ENCODE data around the gene CROT.

The CROT gene

GRCh38 chr7:87432536-87432935 lies 87.1 kb downstream of the CROT start:
- Histone ChIP-seq H3K18ac (ENCODE audit: low read length) (no peak overlapping the region), H2AK5ac (ENCODE audit: low read length) (no peak overlapping the region), H3K9ac (ENCODE audit: low read length) (no peak overlapping the region), H2BK120ac (ENCODE audit: insufficient read depth, low read length, poor library complexity) (no peak overlapping the region), H3K79me1 (ENCODE audit: low read length) (no peaks in the 10 kb centered on the region), H3K4ac (ENCODE audit: low read depth, low read length) (no peak overlapping the region), H3K79me2 (ENCODE audit: control insufficient read depth, insufficient read depth, low read length, poor library complexity) (no peaks in the 10 kb centered on the region), H2AFZ (ENCODE audit: insufficient read depth, low read length, poor library complexity) (no peak overlapping the region), H3K4me2 (ENCODE audit: low read length) (no peak overlapping the region), H3K14ac (ENCODE audit: low read length) (no peak overlapping the region), H3K27me3 (ENCODE audit: insufficient read depth, low read length) (no peaks in the 10 kb centered on the region), H3K4me3 (ENCODE audit: low read depth, low read length) (no peak overlapping the region), H2BK5ac (ENCODE audit: low read depth, low read length, poor library complexity) (no peak overlapping the region), H3K23ac (ENCODE audit: low read length) (no peak overlapping the region), H4K8ac (ENCODE audit: low read depth, low read length) (no peak overlapping the region), H4K91ac (ENCODE audit: low read depth, low read length) (no peak overlapping the region), H4K12ac (ENCODE audit: low read depth, low read length) (no peak overlapping the region), H3K27ac (ENCODE audit: low read depth, low read length) (no peak overlapping the region), H2BK12ac (ENCODE audit: low read length) (no peak overlapping the region), H3K4me1 (ENCODE audit: control insufficient read depth in 1 of 2, insufficient read depth in 2 of 2, low read length in 2 of 2) (no peaks in the 10 kb centered on the region), H3K9me3 (ENCODE audit: insufficient read depth, low read depth, low read length) (no peaks in the 10 kb centered on the region), H3K36me3 (ENCODE audit: control insufficient read depth in 1 of 2, insufficient read depth in 2 of 2, low read length in 2 of 2) (no peaks in the 10 kb centered on the region)
- peak; percentile 61 to 85 for DNase-seq
- no CpG with 5 or more reads among the region's 2 CpGs for WGBS (ENCODE audit: extremely low coverage, insufficient coverage, insufficient read length)

- Histone ChIP-seq H2AFZ (ENCODE audit: insufficient read depth, low read length, poor library complexity) (no peak overlapping the region), H3K14ac (ENCODE audit: low read length) (no peak overlapping the region), H3K27ac (ENCODE audit: low read depth, low read length) (no peak overlapping the region), H4K91ac (ENCODE audit: low read depth, low read length) (no peak overlapping the region), H3K4me2 (ENCODE audit: low read length) (no peak overlapping the region), H3K4me3 (ENCODE audit: low read depth, low read length) (no peak overlapping the region), H3K79me1 (ENCODE audit: low read length) (no peaks in the 10 kb centered on the region), H3K4ac (ENCODE audit: low read depth, low read length) (no peak overlapping the region), H3K27me3 (ENCODE audit: insufficient read depth, low read length) (no peaks in the 10 kb centered on the region), H4K12ac (ENCODE audit: low read depth, low read length) (no peak overlapping the region), H3K9ac (ENCODE audit: low read length) (no peak overlapping the region), H3K79me2 (ENCODE audit: control insufficient read depth, insufficient read depth, low read length, poor library complexity) (no peaks in the 10 kb centered on the region), H2BK5ac (ENCODE audit: low read depth, low read length, poor library complexity) (no peak overlapping the region), H3K23ac (ENCODE audit: low read length) (no peak overlapping the region), H3K9me3 (ENCODE audit: insufficient read depth, low read depth, low read length) (no peaks in the 10 kb centered on the region), H2BK120ac (ENCODE audit: insufficient read depth, low read length, poor library complexity) (no peak overlapping the region), H2BK12ac (ENCODE audit: low read length) (no peak overlapping the region), H3K36me3 (ENCODE audit: control insufficient read depth in 1 of 2, insufficient read depth in 2 of 2, low read length in 2 of 2) (no peaks in the 10 kb centered on the region), H2AK5ac (ENCODE audit: low read length) (no peak overlapping the region), H3K4me1 (ENCODE audit: control insufficient read depth in 1 of 2, insufficient read depth in 2 of 2, low read length in 2 of 2) (no peaks in the 10 kb centered on the region), H4K8ac (ENCODE audit: low read depth, low read length) (no peak overlapping the region), H3K18ac (ENCODE audit: low read length) (no peak overlapping the region)
- DNase-seq: no peak
Observed at GRCh38 chr7:87435546-87435945, 90.1 kb downstream of the CROT start.

GRCh38 chr7:87445897-87446296 lies 100.4 kb downstream of the CROT start:
- H3K4ac ChIP-seq (ENCODE audit: low read depth, low read length): no peak overlapping the region
- peaks cover 2% of the 10 kb centered on the region for H3K79me1 ChIP-seq (ENCODE audit: low read length)
- no peak overlapping the region for H3K4me3 ChIP-seq (ENCODE audit: low read depth, low read length)
- no peak overlapping the region for H4K8ac ChIP-seq (ENCODE audit: low read depth, low read length)
- no peaks in the 10 kb centered on the region for H3K27me3 ChIP-seq (ENCODE audit: insufficient read depth, low read length)
- H3K9ac ChIP-seq (ENCODE audit: low read length): no peak overlapping the region
- no peaks in the 10 kb centered on the region for H3K36me3 ChIP-seq (ENCODE audit: control insufficient read depth in 1 of 2, insufficient read depth in 2 of 2, low read length in 2 of 2)
- no peaks in the 10 kb centered on the region for H3K79me2 ChIP-seq (ENCODE audit: control insufficient read depth, insufficient read depth, low read length, poor library complexity)
- H2BK120ac ChIP-seq (ENCODE audit: insufficient read depth, low read length, poor library complexity): no peak overlapping the region
- no peak overlapping the region for H4K91ac ChIP-seq (ENCODE audit: low read depth, low read length)
- no peak overlapping the region for H3K23ac ChIP-seq (ENCODE audit: low read length)
- no peak overlapping the region for H2AFZ ChIP-seq (ENCODE audit: insufficient read depth, low read length, poor library complexity)
- no peak overlapping the region for H2BK5ac ChIP-seq (ENCODE audit: low read depth, low read length, poor library complexity)
- H3K4me2 ChIP-seq (ENCODE audit: low read length): no peak overlapping the region
- H2AK5ac ChIP-seq (ENCODE audit: low read length): no peak overlapping the region
- H3K14ac ChIP-seq (ENCODE audit: low read length): no peak overlapping the region
- no peak overlapping the region for H3K18ac ChIP-seq (ENCODE audit: low read length)
- H3K4me1 ChIP-seq (ENCODE audit: control insufficient read depth in 1 of 2, insufficient read depth in 2 of 2, low read length in 2 of 2): peaks cover 0 to 3% of the 10 kb centered on the region in 2 experiments
- no peak for DNase-seq
- H4K12ac ChIP-seq (ENCODE audit: low read depth, low read length): no peak overlapping the region
- H3K27ac ChIP-seq (ENCODE audit: low read depth, low read length): no peak overlapping the region
- no peak overlapping the region for H2BK12ac ChIP-seq (ENCODE audit: low read length)
- WGBS (ENCODE audit: extremely low coverage, insufficient coverage, insufficient read length): no CpG with 5 or more reads among the region's 4 CpGs
- no peaks in the 10 kb centered on the region for H3K9me3 ChIP-seq (ENCODE audit: insufficient read depth, low read depth, low read length)

GRCh38 chr7:87447116-87447635 lies 101.7 kb downstream of the CROT start:
- H3K27ac ChIP-seq (ENCODE audit: low read depth, low read length): no peak overlapping the region
- H2AFZ ChIP-seq (ENCODE audit: insufficient read depth, low read length, poor library complexity): no peak overlapping the region
- no peak overlapping the region for H3K23ac ChIP-seq (ENCODE audit: low read length)
- no peaks in the 10 kb centered on the region for H3K27me3 ChIP-seq (ENCODE audit: insufficient read depth, low read length)
- no peak overlapping the region for H3K4ac ChIP-seq (ENCODE audit: low read depth, low read length)
- H4K8ac ChIP-seq (ENCODE audit: low read depth, low read length): no peak overlapping the region
- H2BK120ac ChIP-seq (ENCODE audit: insufficient read depth, low read length, poor library complexity): no peak overlapping the region
- no peak overlapping the region for H3K14ac ChIP-seq (ENCODE audit: low read length)
- H4K12ac ChIP-seq (ENCODE audit: low read depth, low read length): no peak overlapping the region
- H3K4me3 ChIP-seq (ENCODE audit: low read depth, low read length): no peak overlapping the region
- H3K79me1 ChIP-seq (ENCODE audit: low read length): peaks cover 2% of the 10 kb centered on the region
- no peak overlapping the region for H2BK5ac ChIP-seq (ENCODE audit: low read depth, low read length, poor library complexity)
- no peak overlapping the region for H2BK12ac ChIP-seq (ENCODE audit: low read length)
- no peak overlapping the region for H2AK5ac ChIP-seq (ENCODE audit: low read length)
- no peaks in the 10 kb centered on the region for H3K9me3 ChIP-seq (ENCODE audit: insufficient read depth, low read depth, low read length)
- no peak for DNase-seq
- no peak overlapping the region for H4K91ac ChIP-seq (ENCODE audit: low read depth, low read length)
- no peaks in the 10 kb centered on the region for H3K36me3 ChIP-seq (ENCODE audit: control insufficient read depth in 1 of 2, insufficient read depth in 2 of 2, low read length in 2 of 2)
- WGBS (ENCODE audit: extremely low coverage, insufficient coverage, insufficient read length): no CpG with 5 or more reads among the region's 4 CpGs
- peaks cover 0 to 3% of the 10 kb centered on the region in 2 experiments for H3K4me1 ChIP-seq (ENCODE audit: control insufficient read depth in 1 of 2, insufficient read depth in 2 of 2, low read length in 2 of 2)
- no peak overlapping the region for H3K4me2 ChIP-seq (ENCODE audit: low read length)
- no peak overlapping the region for H3K9ac ChIP-seq (ENCODE audit: low read length)
- H3K79me2 ChIP-seq (ENCODE audit: control insufficient read depth, insufficient read depth, low read length, poor library complexity): no peaks in the 10 kb centered on the region
- no peak overlapping the region for H3K18ac ChIP-seq (ENCODE audit: low read length)
